ENCODE results near the gene PNPLA5. TPM values are rescaled to one million over a fixed set of nuclear protein-coding genes. Genes with fewer than 3 reads are reported as not detected.

Gene PNPLA5
- total RNA-seq, 2 experiments from 2014 or later = 0.15 TPM; not detected in 1

GRCh38 chr22:43841742-43842141 is 50.1 kb downstream of the PNPLA5 start:
- no TSS peak for BruUV-seq (replicated peaks)
- CTCF ChIA-PET (ENCODE audit: unreplicated experiment) = no interaction called here
- TF ChIP-seq EZH2phosphoT487 (IDR thresholded peaks at IDR 0.05; ENCODE audit: borderline replicate concordance, low read depth, low read length) (no peak), CTCF (conservative IDR thresholded peaks at IDR 0.05; ENCODE audit: low read length) (no peak)

GRCh38 chr22:43840851-43841250 is 51.0 kb downstream of the PNPLA5 start:
- no peaks in the 10 kb centered on the region for H4K20me1 ChIP-seq (ENCODE audit: insufficient read depth, low read length)
- H3K9me3 ChIP-seq (ENCODE audit: low read length) = no peaks in the 10 kb centered on the region
- TF ChIP-seq EZH2phosphoT487 (IDR thresholded peaks at IDR 0.05; ENCODE audit: borderline replicate concordance, low read depth, low read length) (no peak), CTCF (conservative IDR thresholded peaks at IDR 0.05; ENCODE audit: low read length) (no peak)
- DNase-seq (ENCODE audit: low spot score) = no peak
- H3K36me3 ChIP-seq (ENCODE audit: insufficient read depth, low read length) = no peaks in the 10 kb centered on the region
- no peaks in the 10 kb centered on the region for H3K4me1 ChIP-seq (ENCODE audit: insufficient read depth, low read length, poor library complexity, severe bottlenecking)
- CTCF ChIA-PET (ENCODE audit: unreplicated experiment) = no interaction called here
- no TSS peak for BruUV-seq (replicated peaks)
- H3K4me3 ChIP-seq (ENCODE audit: low read depth, low read length, poor library complexity, severe bottlenecking) = no peak overlapping the region
- intact Hi-C loops (cut with micrococcal nuclease; ENCODE audit: unreplicated experiment) = no loop called here
- H3K27ac ChIP-seq (ENCODE audit: low read depth, low read length, poor library complexity, severe bottlenecking) = no peak overlapping the region
- POLR2A ChIA-PET = no interaction called here
- no peak overlapping the region for H3K4me2 ChIP-seq (ENCODE audit: low read length)
- H2AFZ ChIP-seq (ENCODE audit: low read length) = no peak overlapping the region
- no peaks in the 10 kb centered on the region for H3K79me2 ChIP-seq (ENCODE audit: insufficient read depth, low read depth, low read length)
- no peaks in the 10 kb centered on the region for H3K9me2 ChIP-seq (ENCODE audit: insufficient read depth, low read length)

More at GRCh38 chr22:43841742-43842141, 50.1 kb downstream of the PNPLA5 start:
- H3K79me2 ChIP-seq (ENCODE audit: insufficient read depth, low read depth, low read length) = no peaks in the 10 kb centered on the region
- no peak overlapping the region for H2AFZ ChIP-seq (ENCODE audit: low read length)
- no peaks in the 10 kb centered on the region for H3K36me3 ChIP-seq (ENCODE audit: insufficient read depth, low read length)
- H3K4me1 ChIP-seq (ENCODE audit: insufficient read depth, low read length, poor library complexity, severe bottlenecking) = no peaks in the 10 kb centered on the region
- H3K4me2 ChIP-seq (ENCODE audit: low read length) = no peak overlapping the region
- no peak for DNase-seq (ENCODE audit: low spot score)
- no peak overlapping the region for H3K4me3 ChIP-seq (ENCODE audit: low read depth, low read length, poor library complexity, severe bottlenecking)
- H3K9me3 ChIP-seq (ENCODE audit: low read length) = no peaks in the 10 kb centered on the region
- POLR2A ChIA-PET = interaction anchor here (1.0 kb wide), 1 partner anchor 257 kb away, joined by 4 read pairs; no protein-coding TSS in a partner anchor
- H3K27ac ChIP-seq (ENCODE audit: low read depth, low read length, poor library complexity, severe bottlenecking) = no peak overlapping the region
- intact Hi-C loops (cut with micrococcal nuclease; ENCODE audit: unreplicated experiment) = no loop called here
- no peaks in the 10 kb centered on the region for H3K9me2 ChIP-seq (ENCODE audit: insufficient read depth, low read length)
- H4K20me1 ChIP-seq (ENCODE audit: insufficient read depth, low read length) = no peaks in the 10 kb centered on the region

- TF ChIP-seq CTCF (conservative IDR thresholded peaks at IDR 0.05; ENCODE audit: low read length) (no peak), EZH2phosphoT487 (IDR thresholded peaks at IDR 0.05; ENCODE audit: borderline replicate concordance, low read depth, low read length) (no peak)
- Histone ChIP-seq H3K4me1 (ENCODE audit: insufficient read depth, low read length, poor library complexity, severe bottlenecking) (no peaks in the 10 kb centered on the region), H3K4me2 (ENCODE audit: low read length) (no peak overlapping the region), H4K20me1 (ENCODE audit: insufficient read depth, low read length) (no peaks in the 10 kb centered on the region), H3K9me2 (ENCODE audit: insufficient read depth, low read length) (no peaks in the 10 kb centered on the region), H3K79me2 (ENCODE audit: insufficient read depth, low read depth, low read length) (no peaks in the 10 kb centered on the region), H3K9me3 (ENCODE audit: low read length) (no peaks in the 10 kb centered on the region), H3K4me3 (ENCODE audit: low read depth, low read length, poor library complexity, severe bottlenecking) (no peak overlapping the region), H2AFZ (ENCODE audit: low read length) (no peak overlapping the region), H3K27ac (ENCODE audit: low read depth, low read length, poor library complexity, severe bottlenecking) (no peak overlapping the region), H3K36me3 (ENCODE audit: insufficient read depth, low read length) (no peaks in the 10 kb centered on the region)
- ChIA-PET CTCF (ENCODE audit: unreplicated experiment) (no interaction called here), POLR2A (no interaction called here)
- no peak for DNase-seq (ENCODE audit: low spot score)
- no TSS peak for BruUV-seq (replicated peaks)
- intact Hi-C loops (cut with micrococcal nuclease; ENCODE audit: unreplicated experiment) = no loop called here
Observed at GRCh38 chr22:43840431-43840830, 51.4 kb downstream of the PNPLA5 start.

Data from OCI-LY7 (cell line).